Measurements from ENCODE around the gene CFAP119. TPM values are rescaled to one million over a fixed set of nuclear protein-coding genes. Genes with fewer than 3 reads are reported as not detected.

Gene CFAP119
- total RNA-seq, 1 donor from 2014 or later, result 18.5 TPM

DNA sequence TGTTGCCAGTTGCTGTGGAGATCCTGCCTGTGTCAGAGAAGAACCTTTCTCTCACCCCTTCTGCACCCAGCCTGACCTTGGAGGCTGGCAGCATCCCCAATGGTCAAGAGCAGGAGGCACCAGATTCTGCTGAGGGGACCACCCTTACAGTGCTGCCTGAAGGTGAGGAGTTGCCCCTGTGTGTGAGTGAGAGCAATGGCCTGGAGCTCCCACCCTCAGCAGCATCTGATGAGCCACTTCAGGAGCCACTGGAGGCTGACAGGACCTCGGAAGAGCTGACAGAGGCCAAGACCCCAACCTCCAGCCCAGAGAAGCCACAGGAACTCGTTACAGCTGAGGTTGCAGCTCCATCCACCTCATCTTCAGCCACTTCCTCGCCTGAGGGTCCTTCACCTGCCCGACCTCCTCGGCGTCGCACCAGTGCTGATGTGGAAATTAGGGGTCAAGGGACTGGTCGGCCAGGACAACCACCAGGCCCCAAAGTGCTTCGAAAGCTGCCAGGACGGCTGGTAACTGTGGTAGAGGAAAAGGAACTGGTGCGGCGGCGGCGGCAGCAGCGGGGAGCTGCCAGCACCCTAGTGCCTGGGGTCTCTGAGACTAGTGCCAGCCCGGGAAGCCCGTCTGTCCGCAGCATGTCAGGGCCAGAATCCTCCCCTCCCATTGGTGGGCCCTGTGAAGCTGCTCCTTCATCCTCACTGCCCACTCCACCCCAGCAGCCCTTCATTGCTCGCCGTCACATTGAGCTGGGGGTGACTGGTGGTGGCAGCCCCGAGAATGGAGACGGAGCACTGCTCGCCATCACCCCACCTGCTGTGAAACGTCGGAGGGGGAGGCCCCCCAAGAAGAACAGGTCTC, 23.8 kb downstream of the CFAP119 start:
- H3K27me3 Mint-ChIP-seq (ENCODE audit: low read depth), result no peaks in the 10 kb centered on the region
- H3K36me3 Mint-ChIP-seq (ENCODE audit: low read depth), result peaks cover 28% of the 10 kb centered on the region
- H3K27ac Mint-ChIP-seq (ENCODE audit: unreplicated experiment), result peak overlapping the region; percentile 57

GRCh38 chr16:30736995-30737793, 24.7 kb downstream of the CFAP119 start:
- Mint-ChIP-seq H3K9me3 (no peaks in the 10 kb centered on the region), H3K27me3 (ENCODE audit: low read depth) (no peaks in the 10 kb centered on the region), H3K4me3 (no peak overlapping the region), H3K27ac (ENCODE audit: unreplicated experiment) (peak overlapping the region; percentile 57), H3K4me1 (no peaks in the 10 kb centered on the region), H3K36me3 (ENCODE audit: low read depth) (peaks cover 31% of the 10 kb centered on the region)
- TF ChIP-seq CTCF (conservative IDR thresholded peaks at IDR 0.05), result no peak
- no peak for DNase-seq (ENCODE audit: low read depth, low spot score)

More for the DNA sequence above, 23.8 kb downstream of the CFAP119 start:
- no peak overlapping the region for H3K4me3 Mint-ChIP-seq
- no peak for TF ChIP-seq CTCF (conservative IDR thresholded peaks at IDR 0.05)
- no peaks in the 10 kb centered on the region for H3K4me1 Mint-ChIP-seq
- DNase-seq (ENCODE audit: low read depth, low spot score), result no peak
- no peaks in the 10 kb centered on the region for H3K9me3 Mint-ChIP-seq

DNA sequence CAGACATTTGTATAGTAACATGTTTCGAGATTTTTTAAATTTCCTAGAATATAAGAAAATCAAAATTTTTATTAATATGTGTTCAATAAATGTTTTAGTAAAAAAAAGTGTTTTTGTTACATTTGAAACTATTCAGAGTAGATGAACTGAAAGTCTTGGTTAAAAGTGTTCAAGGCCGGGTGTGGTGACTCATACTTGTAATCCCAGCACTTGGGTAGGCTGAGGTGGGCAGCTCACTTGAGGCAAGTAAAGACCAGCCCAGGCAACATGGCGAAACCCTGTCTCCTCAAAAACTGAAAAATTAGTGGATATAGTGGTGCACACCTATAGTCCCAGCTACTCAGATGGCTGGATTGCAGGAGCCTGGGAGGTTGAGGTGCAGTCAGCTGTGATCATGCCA, 30.5 kb downstream of the CFAP119 start:
- no peak for TF ChIP-seq CTCF (conservative IDR thresholded peaks at IDR 0.05)
- no peak for DNase-seq (ENCODE audit: low read depth, low spot score)
- Mint-ChIP-seq H3K4me3 (no peak overlapping the region), H3K36me3 (ENCODE audit: low read depth) (peaks cover 25% of the 10 kb centered on the region), H3K9me3 (no peaks in the 10 kb centered on the region), H3K27me3 (ENCODE audit: low read depth) (no peaks in the 10 kb centered on the region), H3K27ac (ENCODE audit: unreplicated experiment) (no peak overlapping the region), H3K4me1 (no peaks in the 10 kb centered on the region)

DNA sequence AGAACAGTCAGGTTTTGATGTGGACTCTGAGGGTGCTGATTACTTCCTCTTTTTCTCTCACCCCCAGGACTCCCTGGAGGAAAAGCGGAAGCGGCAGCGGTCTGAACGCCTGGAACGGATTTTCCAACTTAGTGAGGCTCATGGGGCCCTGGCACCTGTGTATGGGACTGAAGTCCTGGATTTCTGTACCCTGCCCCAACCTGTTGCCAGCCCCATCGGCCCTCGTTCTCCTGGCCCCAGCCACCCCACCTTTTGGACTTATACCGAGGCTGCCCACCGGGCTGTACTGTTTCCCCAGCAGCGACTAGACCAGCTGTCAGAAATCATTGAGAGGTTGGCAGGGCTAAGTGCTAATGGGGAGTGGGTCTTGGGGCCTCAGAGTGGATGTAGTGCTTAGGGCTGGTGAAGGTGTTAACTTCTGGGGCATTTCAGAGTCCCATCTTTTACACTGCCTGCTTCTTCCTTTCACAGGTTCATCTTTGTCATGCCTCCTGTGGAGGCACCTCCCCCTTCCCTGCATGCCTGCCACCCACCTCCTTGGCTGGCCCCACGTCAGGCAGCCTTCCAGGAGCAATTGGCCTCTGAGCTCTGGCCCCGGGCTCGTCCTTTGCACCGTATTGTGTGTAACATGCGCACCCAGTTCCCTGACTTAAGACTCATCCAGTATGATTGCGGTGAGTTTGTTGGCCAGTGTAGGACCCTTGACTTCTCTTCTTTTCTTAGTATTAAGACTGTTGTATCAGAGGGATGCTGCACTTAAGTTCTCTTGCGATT, 32.8 kb downstream of the CFAP119 start:
- no peaks in the 10 kb centered on the region for H3K4me1 Mint-ChIP-seq
- peaks cover 24% of the 10 kb centered on the region for H3K36me3 Mint-ChIP-seq (ENCODE audit: low read depth)
- DNase-seq (ENCODE audit: low read depth, low spot score), result no peak
- no peaks in the 10 kb centered on the region for H3K27me3 Mint-ChIP-seq (ENCODE audit: low read depth)
- TF ChIP-seq CTCF (conservative IDR thresholded peaks at IDR 0.05), result no peak
- no peak overlapping the region for H3K4me3 Mint-ChIP-seq
- no peaks in the 10 kb centered on the region for H3K9me3 Mint-ChIP-seq
- H3K27ac Mint-ChIP-seq (ENCODE audit: unreplicated experiment), result no peak overlapping the region

DNA sequence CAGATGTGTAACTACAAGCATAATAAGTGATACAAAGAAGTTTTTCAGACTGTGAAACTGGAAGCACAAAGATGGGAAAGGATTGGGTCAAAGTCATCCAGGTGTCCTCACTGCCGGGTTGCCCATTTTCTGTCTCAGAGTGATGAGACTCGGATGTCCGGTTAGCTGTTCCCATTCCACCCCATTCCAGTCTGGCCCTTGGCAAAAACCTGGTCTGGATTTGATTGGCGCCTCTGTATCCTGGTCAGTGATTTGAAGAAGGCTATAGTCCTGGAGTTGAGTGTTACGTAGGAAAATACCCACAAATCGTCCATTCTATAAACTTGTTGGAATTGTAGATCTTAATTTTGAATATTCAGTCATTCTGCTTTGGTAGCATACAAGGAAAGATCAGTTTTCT, 33.5 kb downstream of the CFAP119 start:
- peaks cover 28% of the 10 kb centered on the region for H3K36me3 Mint-ChIP-seq (ENCODE audit: low read depth)
- no peak overlapping the region for H3K4me3 Mint-ChIP-seq

More for the DNA sequence above, 33.5 kb downstream of the CFAP119 start:
- no peak for DNase-seq (ENCODE audit: low read depth, low spot score)
- no peaks in the 10 kb centered on the region for H3K27me3 Mint-ChIP-seq (ENCODE audit: low read depth)
- no peak for TF ChIP-seq CTCF (conservative IDR thresholded peaks at IDR 0.05)
- no peaks in the 10 kb centered on the region for H3K9me3 Mint-ChIP-seq
- H3K4me1 Mint-ChIP-seq, result no peaks in the 10 kb centered on the region
- no peak overlapping the region for H3K27ac Mint-ChIP-seq (ENCODE audit: unreplicated experiment)
